ENCODE data around the gene ZMYM5.

DNA sequence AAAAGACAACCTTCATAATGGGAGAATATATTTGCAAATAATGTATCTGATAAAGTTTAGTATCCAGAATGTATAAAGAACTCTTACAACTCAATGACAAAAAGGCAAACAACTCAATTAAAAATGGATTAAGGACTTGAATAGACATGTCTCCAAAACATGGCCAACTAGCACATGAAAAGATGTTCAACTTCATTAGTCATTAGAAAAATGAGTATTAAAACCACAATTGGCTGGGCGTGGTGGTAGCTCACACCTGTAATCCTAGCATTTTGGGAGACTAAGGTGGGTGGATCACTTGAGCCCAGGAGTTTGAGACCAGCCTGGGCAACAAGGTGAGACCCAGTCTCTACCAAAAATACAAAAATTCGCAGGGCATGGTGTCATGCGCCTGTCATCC lies 18.8 kb upstream of the ZMYM5 start:
- TF ChIP-seq, protein P1, sequence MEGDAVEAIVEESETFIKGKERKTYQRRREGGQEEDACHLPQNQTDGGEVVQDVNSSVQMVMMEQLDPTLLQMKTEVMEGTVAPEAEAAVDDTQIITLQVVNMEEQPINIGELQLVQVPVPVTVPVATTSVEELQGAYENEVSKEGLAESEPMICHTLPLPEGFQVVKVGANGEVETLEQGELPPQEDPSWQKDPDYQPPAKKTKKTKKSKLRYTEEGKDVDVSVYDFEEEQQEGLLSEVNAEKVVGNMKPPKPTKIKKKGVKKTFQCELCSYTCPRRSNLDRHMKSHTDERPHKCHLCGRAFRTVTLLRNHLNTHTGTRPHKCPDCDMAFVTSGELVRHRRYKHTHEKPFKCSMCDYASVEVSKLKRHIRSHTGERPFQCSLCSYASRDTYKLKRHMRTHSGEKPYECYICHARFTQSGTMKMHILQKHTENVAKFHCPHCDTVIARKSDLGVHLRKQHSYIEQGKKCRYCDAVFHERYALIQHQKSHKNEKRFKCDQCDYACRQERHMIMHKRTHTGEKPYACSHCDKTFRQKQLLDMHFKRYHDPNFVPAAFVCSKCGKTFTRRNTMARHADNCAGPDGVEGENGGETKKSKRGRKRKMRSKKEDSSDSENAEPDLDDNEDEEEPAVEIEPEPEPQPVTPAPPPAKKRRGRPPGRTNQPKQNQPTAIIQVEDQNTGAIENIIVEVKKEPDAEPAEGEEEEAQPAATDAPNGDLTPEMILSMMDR (conservative IDR thresholded peaks at IDR 0.05; ENCODE audit: low read length): no peak
- TF ChIP-seq EZH2phosphoT487 (IDR thresholded peaks at IDR 0.05; ENCODE audit: borderline replicate concordance): no peak

Data from Loucy (cell line).